ENCODE data around the gene TEX261. TPM values are rescaled to one million over a fixed set of nuclear protein-coding genes. Genes with fewer than 3 reads are reported as not detected.
A peak's percentile ranks its signal among the peaks of the same experiment; 100 is the strongest.

The TEX261 gene
- total RNA-seq, 6 donors from 2014 or later = 10.9 to 68.3 (median 33.8) TPM

DNA sequence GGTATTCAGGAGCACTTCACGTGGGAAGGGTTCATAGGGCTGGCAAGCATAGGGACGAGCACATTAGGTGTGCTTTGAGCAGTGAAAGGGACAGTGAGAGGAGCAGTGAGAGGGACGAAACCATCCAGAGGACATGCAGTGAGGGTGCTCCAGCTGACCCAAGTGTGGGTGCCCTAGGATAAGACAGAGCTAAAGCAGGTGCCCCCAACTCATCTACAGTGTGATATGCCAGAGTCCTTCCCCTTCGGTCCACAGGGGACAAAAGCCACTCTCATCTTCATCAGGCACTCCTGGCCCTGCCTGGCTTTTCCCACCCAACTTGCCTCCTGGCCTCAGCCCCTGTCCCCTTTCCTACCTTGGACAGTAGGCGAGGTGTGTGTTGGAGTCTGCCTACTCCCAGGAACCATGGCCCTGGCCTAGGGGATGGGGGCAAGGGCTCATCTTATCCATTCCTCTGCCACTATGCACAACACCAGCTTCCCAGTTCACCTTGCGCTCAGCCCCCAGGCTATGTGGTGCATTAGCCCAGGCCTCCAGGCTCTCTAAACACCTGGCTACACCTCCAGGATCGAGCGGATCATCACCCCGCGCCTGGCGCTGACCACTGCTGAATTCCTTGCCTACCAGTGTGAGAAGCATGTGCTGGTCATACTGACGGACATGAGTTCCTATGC lies 32.3 kb downstream of the TEX261 start:
- Histone ChIP-seq H3K9me3 (no peaks in the 10 kb centered on the region), H3K27ac (no peak overlapping the region), H3K4me3 (no peak overlapping the region), H3K36me3 (no peaks in the 10 kb centered on the region), H3K4me1 (peaks cover 5 to 16% (median 10%) of the 10 kb centered on the region in 4 donors), H3K27me3 (peaks cover 0 to 7% (median 4%) of the 10 kb centered on the region in 4 donors)
- TF ChIP-seq, protein P1, sequence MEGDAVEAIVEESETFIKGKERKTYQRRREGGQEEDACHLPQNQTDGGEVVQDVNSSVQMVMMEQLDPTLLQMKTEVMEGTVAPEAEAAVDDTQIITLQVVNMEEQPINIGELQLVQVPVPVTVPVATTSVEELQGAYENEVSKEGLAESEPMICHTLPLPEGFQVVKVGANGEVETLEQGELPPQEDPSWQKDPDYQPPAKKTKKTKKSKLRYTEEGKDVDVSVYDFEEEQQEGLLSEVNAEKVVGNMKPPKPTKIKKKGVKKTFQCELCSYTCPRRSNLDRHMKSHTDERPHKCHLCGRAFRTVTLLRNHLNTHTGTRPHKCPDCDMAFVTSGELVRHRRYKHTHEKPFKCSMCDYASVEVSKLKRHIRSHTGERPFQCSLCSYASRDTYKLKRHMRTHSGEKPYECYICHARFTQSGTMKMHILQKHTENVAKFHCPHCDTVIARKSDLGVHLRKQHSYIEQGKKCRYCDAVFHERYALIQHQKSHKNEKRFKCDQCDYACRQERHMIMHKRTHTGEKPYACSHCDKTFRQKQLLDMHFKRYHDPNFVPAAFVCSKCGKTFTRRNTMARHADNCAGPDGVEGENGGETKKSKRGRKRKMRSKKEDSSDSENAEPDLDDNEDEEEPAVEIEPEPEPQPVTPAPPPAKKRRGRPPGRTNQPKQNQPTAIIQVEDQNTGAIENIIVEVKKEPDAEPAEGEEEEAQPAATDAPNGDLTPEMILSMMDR (IDR thresholded peaks at IDR 0.05) = no peak
- TF ChIP-seq POLR2A (IDR thresholded peaks at IDR 0.05) = no peak
- TF ChIP-seq EP300 (IDR thresholded peaks at IDR 0.05) = no peak
- no peak for ATAC-seq (ENCODE audit: low FRiP score in 2 of 2)
- peak; percentile 18 to 50 for DNase-seq
- WGBS, 2 donors = 83 to 89% methylated on average over 12 of the region's 12 CpGs

DNA sequence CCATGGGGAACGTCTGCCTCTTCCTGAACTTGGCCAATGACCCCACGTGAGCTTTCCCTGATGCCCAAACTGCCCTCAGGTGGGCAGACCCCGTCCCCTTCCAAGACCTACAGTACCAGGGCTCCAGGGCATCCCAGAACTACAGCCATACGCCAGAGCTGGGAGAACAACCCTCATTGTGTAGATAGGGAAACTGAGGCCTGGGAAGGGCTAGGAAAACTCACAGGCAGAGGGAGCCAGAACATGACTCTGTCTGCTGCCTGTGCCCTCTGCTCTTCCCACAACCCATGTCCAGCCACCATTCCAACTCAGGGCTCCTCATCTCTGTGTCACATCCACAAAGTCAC lies 33.1 kb downstream of the TEX261 start:
- Histone ChIP-seq H3K4me3 (no peak overlapping the region), H3K27me3 (peaks cover 0 to 7% (median 4%) of the 10 kb centered on the region in 4 donors), H3K9me3 (no peaks in the 10 kb centered on the region), H3K27ac (no peak overlapping the region), H3K4me1 (peaks cover 5 to 16% (median 10%) of the 10 kb centered on the region in 4 donors), H3K36me3 (no peaks in the 10 kb centered on the region)
- ATAC-seq (ENCODE audit: low FRiP score in 2 of 2) (no peak), DNase-seq (no peak)
- TF ChIP-seq EP300 (IDR thresholded peaks at IDR 0.05) (no peak), POLR2AphosphoS5 (IDR thresholded peaks at IDR 0.05) (no peak), POLR2A (IDR thresholded peaks at IDR 0.05) (no peak)
- TF ChIP-seq, protein P1 (IDR thresholded peaks at IDR 0.05) = no peak
- whole genome bisulfite sequencing, 2 donors = 80 to 85% methylated on average over 2 to 4 of the region's 4 CpGs

DNA sequence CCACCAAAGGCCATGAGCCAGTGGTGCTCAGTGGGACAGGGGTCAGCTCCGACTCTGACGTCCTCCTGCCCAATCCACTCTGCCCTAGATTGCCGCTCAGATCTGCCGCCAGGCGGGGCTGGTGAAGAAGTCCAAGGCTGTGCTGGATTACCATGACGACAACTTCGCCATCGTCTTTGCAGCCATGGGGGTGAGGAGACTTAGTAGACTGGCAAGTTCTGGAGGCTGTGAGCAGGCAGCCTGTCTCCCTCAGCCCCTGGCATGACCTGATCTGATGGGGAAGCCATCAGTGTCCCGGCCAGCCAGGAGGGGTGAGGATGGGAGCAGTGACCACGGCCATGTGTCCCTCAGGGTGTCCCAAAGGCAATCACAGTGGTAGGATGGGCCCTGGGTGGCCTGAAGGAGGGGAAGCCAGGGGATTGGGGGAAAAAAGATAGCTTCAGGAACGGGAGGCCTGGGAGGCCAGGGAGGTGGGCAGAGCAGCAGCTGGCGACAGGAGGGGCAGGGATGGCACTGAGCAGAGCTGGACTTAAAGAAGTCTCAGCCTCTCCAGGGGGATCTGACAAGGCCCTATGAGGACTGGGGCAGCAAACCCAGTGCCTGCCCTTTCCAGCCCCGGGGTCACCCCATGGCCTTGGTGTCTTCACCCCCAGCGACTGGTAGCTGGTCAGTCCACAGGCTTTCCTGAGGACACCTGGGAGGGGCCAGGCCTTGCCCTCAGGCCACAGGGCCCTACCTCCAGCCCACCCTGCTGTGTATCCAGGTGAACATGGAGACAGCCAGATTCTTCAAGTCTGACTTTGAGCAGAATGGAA lies 33.6 kb downstream of the TEX261 start:
- H3K36me3 ChIP-seq = no peaks in the 10 kb centered on the region
- H3K27me3 ChIP-seq = peaks cover 0 to 7% (median 4%) of the 10 kb centered on the region in 4 donors
- 76 to 86% methylated on average over 6 to 11 of the region's 14 CpGs for WGBS, 2 donors
- no peak overlapping the region for H3K27ac ChIP-seq
- no peak overlapping the region for H3K4me3 ChIP-seq
- peaks cover 5 to 16% (median 10%) of the 10 kb centered on the region in 4 donors for H3K4me1 ChIP-seq
- DNase-seq (peak; percentile 12 to 44), ATAC-seq (ENCODE audit: low FRiP score in 2 of 2) (no peak)
- no peak for TF ChIP-seq EP300 (IDR thresholded peaks at IDR 0.05)
- TF ChIP-seq, protein P1 (IDR thresholded peaks at IDR 0.05) = no peak
- no peak for TF ChIP-seq POLR2AphosphoS5 (IDR thresholded peaks at IDR 0.05)
- no peak for TF ChIP-seq POLR2A (IDR thresholded peaks at IDR 0.05)
- no peaks in the 10 kb centered on the region for H3K9me3 ChIP-seq

DNA sequence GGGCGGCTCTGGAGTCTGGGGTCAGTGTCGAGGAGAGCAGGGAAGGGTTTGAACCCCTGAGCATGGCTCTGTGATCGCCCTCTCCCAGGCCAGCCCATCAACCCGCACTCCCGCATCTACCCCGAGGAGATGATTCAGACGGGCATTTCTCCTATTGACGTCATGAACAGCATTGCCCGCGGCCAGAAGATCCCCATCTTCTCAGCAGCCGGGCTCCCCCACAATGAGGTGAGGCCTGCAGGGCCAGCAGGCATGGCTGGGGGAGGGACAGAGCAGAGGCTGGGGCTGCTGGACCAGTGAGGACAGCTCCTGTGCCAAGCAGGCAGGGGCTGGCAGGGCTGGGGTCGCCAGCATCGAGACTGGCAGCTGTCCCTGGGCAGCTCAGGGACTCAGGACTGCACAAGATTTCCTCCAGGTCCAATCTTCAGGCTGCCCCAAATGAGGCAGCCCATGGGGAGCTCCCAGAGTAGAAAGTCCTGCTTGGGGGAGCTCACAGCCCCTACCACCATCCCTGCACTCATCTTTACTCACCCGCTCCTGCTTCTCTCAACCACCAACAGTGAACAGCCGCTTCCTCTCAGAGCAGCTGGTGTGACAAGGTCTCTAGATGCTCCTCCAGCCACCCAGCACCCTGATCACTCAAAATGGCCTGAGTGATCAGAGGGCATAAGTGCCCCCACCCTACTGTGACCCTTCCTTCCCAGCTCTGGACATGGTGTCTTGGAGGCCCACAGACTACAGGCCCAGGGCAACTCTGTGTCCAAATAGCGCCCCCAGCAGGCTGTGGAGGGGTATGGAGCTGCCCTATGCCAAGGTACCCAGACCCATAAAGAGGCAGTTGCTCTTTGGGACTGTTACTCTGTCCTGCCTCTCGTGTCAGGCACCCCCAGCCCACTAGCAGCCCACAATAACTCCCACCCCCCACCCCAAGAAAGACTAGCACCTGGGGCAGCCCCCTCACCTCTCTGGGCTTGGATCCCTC lies 34.5 kb downstream of the TEX261 start:
- H3K27me3 ChIP-seq = peaks cover 0 to 7% (median 4%) of the 10 kb centered on the region in 4 donors
- DNase-seq (peak; percentile 11 to 38), ATAC-seq (ENCODE audit: low FRiP score in 2 of 2) (no peak)
- 87 to 92% methylated on average over 9 to 17 of the region's 17 CpGs for WGBS, 2 donors
- peaks cover 5 to 12% (median 7%) of the 10 kb centered on the region in 4 donors for H3K4me1 ChIP-seq
- no peak overlapping the region for H3K27ac ChIP-seq
- H3K4me3 ChIP-seq = no peak overlapping the region
- H3K36me3 ChIP-seq = no peaks in the 10 kb centered on the region
- TF ChIP-seq POLR2A (IDR thresholded peaks at IDR 0.05) (no peak), POLR2AphosphoS5 (IDR thresholded peaks at IDR 0.05) (no peak), EP300 (IDR thresholded peaks at IDR 0.05) (no peak)
- TF ChIP-seq, protein P1 (IDR thresholded peaks at IDR 0.05) = no peak
- no peaks in the 10 kb centered on the region for H3K9me3 ChIP-seq
